GM23338 (cell line): Measurements from ENCODE around the gene TRH.

Experiments used
- CREB1 ChIP-seq: fragments of 250-450 bp; sonication (Bioruptor Pico); IDR thresholded peaks from 2 replicates; pipeline ENCODE4 v1.5.0; 2020; ENCODE audit warnings: low read depth, mild to moderate bottlenecking, moderate library complexity
- ETS1 ChIP-seq: IDR thresholded peaks from 2 replicates; pipeline ENCODE4 v1.6.1; 2016; ENCODE audit warnings: antibody characterized with exemption
- EZH2 ChIP-seq: fragments of 200-600 bp; sonication (generic); IDR thresholded peaks from one replicate; pipeline ENCODE4 v1.8.0; 2017; ENCODE audit warnings: antibody characterized with exemption, mild to moderate bottlenecking, low read depth; ENCODE audit not compliant: unreplicated experiment
- EZH2phosphoT487 ChIP-seq: fragments of 200-600 bp; sonication (generic); IDR thresholded peaks from one replicate; pipeline ENCODE4 v1.8.1; 2018; ENCODE audit warnings: antibody characterized with exemption; ENCODE audit not compliant: unreplicated experiment
- JUNB ChIP-seq: IDR thresholded peaks from one replicate; pipeline ENCODE4 v1.6.1; 2016; ENCODE audit warnings: antibody characterized with exemption; ENCODE audit not compliant: unreplicated experiment
- NANOG ChIP-seq: IDR thresholded peaks from 2 replicates; pipeline ENCODE4 v1.6.1; 2016; ENCODE audit warnings: antibody characterized with exemption, borderline replicate concordance
- POLR2AphosphoS5 ChIP-seq: IDR thresholded peaks from 2 replicates; pipeline ENCODE4 v1.6.1; 2016; ENCODE audit warnings: antibody characterized with exemption, low read depth
- REST ChIP-seq: IDR thresholded peaks from one replicate; pipeline ENCODE4 v1.6.1; 2018; ENCODE audit warnings: antibody characterized with exemption; ENCODE audit not compliant: unreplicated experiment
- STAT1 ChIP-seq: IDR thresholded peaks from one replicate; pipeline ENCODE4 v1.6.1; 2016; ENCODE audit warnings: antibody characterized with exemption; ENCODE audit not compliant: unreplicated experiment
- ZNF114 ChIP-seq: fragments of 250-450 bp; sonication (Bioruptor Pico); IDR thresholded peaks from 2 replicates; pipeline ENCODE4 v1.5.0; 2020; ENCODE audit warnings: mild to moderate bottlenecking, moderate library complexity
- ZNF331 ChIP-seq: fragments of 250-450 bp; sonication (Bioruptor Pico); IDR thresholded peaks from 2 replicates; pipeline ENCODE4 v1.5.0; 2020; ENCODE audit warnings: low read depth, mild to moderate bottlenecking, moderate library complexity
- TF ChIP-seq, protein P1 (sequence below), 2 experiments: fragments of 200-600 bp in 1 of 2; sonication (generic) in 1 of 2; conservative IDR thresholded peaks; 2 replicates each; pipeline versions ENCODE4 v1.5.1 to v1.6.1; 2016 to 2017; ENCODE audit warnings: antibody characterized with exemption in 2 of 2, low read depth in 2 of 2, mild to moderate bottlenecking in 2 of 2, moderate library complexity in 1 of 2
- TF ChIP-seq, protein P2 (sequence below): fragments of 250-450 bp; sonication (Bioruptor Pico); IDR thresholded peaks from 2 replicates; pipeline ENCODE4 v1.5.0; 2020; ENCODE audit warnings: mild to moderate bottlenecking, moderate library complexity

DNA sequence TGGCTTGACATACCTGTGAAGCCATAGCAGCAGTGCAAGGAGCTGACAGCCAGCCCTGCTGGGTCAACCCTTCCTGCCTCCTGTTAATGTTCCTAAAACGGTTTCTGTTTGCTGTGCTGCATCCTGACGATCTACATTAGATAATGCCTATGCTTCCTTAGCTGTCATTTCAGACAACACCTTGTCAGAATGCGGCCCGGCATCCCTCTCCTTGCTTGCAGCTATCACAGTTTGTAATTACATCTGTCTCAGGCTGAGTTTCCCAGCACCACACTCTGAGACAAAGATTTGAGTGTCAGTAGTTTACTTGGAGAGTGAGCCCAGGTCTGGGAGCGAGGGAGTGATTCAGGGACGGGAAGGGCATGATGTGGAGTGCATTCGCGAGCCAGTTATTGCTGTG is 9.0 kb downstream of the TRH start:
- TF ChIP-seq EZH2, result no peak
- TF ChIP-seq EZH2phosphoT487, result no peak
- TF ChIP-seq, protein P1, sequence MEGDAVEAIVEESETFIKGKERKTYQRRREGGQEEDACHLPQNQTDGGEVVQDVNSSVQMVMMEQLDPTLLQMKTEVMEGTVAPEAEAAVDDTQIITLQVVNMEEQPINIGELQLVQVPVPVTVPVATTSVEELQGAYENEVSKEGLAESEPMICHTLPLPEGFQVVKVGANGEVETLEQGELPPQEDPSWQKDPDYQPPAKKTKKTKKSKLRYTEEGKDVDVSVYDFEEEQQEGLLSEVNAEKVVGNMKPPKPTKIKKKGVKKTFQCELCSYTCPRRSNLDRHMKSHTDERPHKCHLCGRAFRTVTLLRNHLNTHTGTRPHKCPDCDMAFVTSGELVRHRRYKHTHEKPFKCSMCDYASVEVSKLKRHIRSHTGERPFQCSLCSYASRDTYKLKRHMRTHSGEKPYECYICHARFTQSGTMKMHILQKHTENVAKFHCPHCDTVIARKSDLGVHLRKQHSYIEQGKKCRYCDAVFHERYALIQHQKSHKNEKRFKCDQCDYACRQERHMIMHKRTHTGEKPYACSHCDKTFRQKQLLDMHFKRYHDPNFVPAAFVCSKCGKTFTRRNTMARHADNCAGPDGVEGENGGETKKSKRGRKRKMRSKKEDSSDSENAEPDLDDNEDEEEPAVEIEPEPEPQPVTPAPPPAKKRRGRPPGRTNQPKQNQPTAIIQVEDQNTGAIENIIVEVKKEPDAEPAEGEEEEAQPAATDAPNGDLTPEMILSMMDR (conservative IDR thresholded peaks at IDR 0.05; ENCODE audit: low read depth in 2 of 2), result no peak
- TF ChIP-seq POLR2AphosphoS5, result no peak
- TF ChIP-seq REST, result no peak
- TF ChIP-seq JUNB, result no peak
- no peak for TF ChIP-seq ETS1
- TF ChIP-seq CREB1 (CRISPR knock-in tag), result no peak
- TF ChIP-seq NANOG, result no peak
- no peak for TF ChIP-seq ZNF114 (CRISPR knock-in tag)
- TF ChIP-seq, protein P2, sequence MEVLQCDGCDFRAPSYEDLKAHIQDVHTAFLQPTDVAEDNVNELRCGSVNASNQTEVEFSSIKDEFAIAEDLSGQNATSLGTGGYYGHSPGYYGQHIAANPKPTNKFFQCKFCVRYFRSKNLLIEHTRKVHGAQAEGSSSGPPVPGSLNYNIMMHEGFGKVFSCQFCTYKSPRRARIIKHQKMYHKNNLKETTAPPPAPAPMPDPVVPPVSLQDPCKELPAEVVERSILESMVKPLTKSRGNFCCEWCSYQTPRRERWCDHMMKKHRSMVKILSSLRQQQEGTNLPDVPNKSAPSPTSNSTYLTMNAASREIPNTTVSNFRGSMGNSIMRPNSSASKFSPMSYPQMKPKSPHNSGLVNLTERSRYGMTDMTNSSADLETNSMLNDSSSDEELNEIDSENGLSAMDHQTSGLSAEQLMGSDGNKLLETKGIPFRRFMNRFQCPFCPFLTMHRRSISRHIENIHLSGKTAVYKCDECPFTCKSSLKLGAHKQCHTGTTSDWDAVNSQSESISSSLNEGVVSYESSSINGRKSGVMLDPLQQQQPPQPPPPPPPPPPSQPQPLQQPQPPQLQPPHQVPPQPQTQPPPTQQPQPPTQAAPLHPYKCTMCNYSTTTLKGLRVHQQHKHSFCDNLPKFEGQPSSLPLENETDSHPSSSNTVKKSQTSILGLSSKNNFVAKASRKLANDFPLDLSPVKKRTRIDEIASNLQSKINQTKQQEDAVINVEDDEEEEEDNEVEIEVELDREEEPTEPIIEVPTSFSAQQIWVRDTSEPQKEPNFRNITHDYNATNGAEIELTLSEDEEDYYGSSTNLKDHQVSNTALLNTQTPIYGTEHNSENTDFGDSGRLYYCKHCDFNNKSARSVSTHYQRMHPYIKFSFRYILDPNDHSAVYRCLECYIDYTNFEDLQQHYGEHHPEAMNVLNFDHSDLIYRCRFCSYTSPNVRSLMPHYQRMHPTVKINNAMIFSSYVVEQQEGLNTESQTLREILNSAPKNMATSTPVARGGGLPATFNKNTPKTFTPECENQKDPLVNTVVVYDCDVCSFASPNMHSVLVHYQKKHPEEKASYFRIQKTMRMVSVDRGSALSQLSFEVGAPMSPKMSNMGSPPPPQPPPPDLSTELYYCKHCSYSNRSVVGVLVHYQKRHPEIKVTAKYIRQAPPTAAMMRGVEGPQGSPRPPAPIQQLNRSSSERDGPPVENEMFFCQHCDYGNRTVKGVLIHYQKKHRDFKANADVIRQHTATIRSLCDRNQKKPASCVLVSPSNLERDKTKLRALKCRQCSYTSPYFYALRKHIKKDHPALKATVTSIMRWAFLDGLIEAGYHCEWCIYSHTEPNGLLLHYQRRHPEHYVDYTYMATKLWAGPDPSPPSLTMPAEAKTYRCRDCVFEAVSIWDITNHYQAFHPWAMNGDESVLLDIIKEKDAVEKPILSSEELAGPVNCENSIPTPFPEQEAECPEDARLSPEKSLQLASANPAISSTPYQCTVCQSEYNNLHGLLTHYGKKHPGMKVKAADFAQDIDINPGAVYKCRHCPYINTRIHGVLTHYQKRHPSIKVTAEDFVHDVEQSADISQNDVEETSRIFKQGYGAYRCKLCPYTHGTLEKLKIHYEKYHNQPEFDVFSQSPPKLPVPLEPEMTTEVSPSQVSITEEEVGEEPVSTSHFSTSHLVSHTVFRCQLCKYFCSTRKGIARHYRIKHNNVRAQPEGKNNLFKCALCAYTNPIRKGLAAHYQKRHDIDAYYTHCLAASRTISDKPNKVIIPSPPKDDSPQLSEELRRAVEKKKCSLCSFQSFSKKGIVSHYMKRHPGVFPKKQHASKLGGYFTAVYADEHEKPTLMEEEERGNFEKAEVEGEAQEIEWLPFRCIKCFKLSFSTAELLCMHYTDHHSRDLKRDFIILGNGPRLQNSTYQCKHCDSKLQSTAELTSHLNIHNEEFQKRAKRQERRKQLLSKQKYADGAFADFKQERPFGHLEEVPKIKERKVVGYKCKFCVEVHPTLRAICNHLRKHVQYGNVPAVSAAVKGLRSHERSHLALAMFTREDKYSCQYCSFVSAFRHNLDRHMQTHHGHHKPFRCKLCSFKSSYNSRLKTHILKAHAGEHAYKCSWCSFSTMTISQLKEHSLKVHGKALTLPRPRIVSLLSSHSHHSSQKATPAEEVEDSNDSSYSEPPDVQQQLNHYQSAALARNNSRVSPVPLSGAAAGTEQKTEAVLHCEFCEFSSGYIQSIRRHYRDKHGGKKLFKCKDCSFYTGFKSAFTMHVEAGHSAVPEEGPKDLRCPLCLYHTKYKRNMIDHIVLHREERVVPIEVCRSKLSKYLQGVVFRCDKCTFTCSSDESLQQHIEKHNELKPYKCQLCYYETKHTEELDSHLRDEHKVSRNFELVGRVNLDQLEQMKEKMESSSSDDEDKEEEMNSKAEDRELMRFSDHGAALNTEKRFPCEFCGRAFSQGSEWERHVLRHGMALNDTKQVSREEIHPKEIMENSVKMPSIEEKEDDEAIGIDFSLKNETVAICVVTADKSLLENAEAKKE, result no peak
- no peak for TF ChIP-seq ZNF331 (CRISPR knock-in tag)
- no peak for TF ChIP-seq STAT1
